ENCODE data around the gene EPHB1.

The EPHB1 gene

DNA sequence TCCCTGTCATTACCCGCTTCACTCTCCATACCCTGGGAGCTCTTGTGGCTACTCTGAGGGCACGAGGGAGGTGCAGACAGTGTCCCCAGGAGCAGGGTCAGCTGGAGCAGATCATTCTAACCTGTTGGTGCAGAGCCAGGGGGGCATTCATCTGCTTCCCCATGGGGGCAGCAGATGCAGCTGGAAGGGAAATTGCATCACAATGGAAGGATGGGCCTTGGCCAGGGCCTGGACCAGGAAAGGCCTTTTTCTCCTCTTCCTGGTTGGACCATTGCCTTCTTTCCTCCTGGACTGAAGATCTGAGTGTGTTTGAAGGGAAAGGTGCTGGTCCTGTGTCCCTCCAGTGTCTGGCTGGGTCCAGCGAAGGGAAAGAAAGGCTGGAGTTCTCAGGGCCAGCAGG, 55.7 kb downstream of the EPHB1 start:
- no peak for DNase-seq (ENCODE audit: low read depth)

- DNase-seq (ENCODE audit: low read depth) = no peak
These were observed 57.1 kb downstream of the EPHB1 start for GRCh38 chr3:134852132-134852531.

GRCh38 chr3:134852893-134853351, 57.9 kb downstream of the EPHB1 start:
- no peak for DNase-seq (ENCODE audit: low read depth)

- DNase-seq (ENCODE audit: low read depth) = no peak
These were observed 59.2 kb downstream of the EPHB1 start for GRCh38 chr3:134854254-134854653.

- no peak for DNase-seq (ENCODE audit: low read depth)
These were observed 62.3 kb downstream of the EPHB1 start for GRCh38 chr3:134857356-134857755.

DNA sequence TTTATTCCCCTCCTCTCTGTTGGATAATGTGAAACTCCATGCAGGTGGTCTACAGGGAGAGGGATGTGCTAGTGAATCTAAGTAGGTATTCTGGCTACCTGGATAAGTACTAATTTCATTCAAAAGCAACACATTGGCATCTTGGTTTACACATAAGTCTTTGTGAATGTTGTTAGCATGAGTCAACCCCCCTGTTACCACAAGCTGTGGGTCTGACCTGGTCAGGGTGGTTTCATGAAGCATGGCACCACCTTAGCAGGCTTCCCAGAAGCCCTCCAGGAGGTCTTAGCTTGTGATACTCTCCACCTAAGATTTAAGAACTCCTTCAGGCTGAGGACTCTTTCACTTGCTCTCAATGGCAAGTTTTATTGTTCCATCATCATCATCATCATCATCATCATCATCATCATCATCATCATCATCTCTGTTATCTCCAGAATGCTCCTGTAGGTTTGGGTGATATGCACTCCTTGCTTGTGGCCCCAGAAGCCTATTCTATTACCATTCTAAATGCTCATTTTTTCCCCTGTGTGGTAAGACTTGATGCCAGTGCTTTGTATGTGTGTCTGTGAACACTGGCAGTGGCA, 62.8 kb downstream of the EPHB1 start:
- no peak for DNase-seq (ENCODE audit: low read depth)

GRCh38 chr3:134858441-134859035, 63.5 kb downstream of the EPHB1 start:
- no peak for DNase-seq (ENCODE audit: low read depth)

GRCh38 chr3:134859341-134859740, 64.3 kb downstream of the EPHB1 start:
- DNase-seq (ENCODE audit: low read depth) = no peak

- DNase-seq (ENCODE audit: low read depth) = no peak
These were observed 65.1 kb downstream of the EPHB1 start for GRCh38 chr3:134860141-134860540.

- DNase-seq (ENCODE audit: low read depth) = no peak
These were observed 68.9 kb downstream of the EPHB1 start for GRCh38 chr3:134863915-134864314.

- no peak for DNase-seq (ENCODE audit: low read depth)
These were observed 69.6 kb downstream of the EPHB1 start for GRCh38 chr3:134864636-134865035.

GRCh38 chr3:134867277-134867676, 72.2 kb downstream of the EPHB1 start:
- no peak for DNase-seq (ENCODE audit: low read depth)

GRCh38 chr3:134869153-134869726, 74.2 kb downstream of the EPHB1 start:
- no peak for DNase-seq (ENCODE audit: low read depth)

DNA sequence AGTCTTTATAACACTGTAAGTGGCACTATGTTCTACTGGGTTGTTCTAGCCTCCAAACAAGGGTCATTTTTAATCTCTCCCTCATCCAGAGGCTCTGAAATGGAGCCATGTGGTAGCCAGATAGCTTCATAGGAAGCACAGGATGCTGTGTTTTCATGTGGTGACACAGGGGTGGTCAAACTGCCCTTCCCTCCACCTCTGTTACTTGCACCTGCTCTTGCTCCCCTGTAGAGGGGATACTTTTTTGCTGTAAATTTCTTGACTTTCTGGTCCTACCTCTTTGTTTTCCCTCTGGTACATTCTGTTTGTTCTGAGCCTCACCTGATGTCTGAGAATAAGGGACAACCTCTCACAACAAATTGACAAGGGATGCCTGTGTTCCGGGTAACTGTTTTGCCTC, 76.8 kb downstream of the EPHB1 start:
- DNase-seq (ENCODE audit: low read depth) = no peak

- no peak for DNase-seq (ENCODE audit: low read depth)
These were observed 77.7 kb downstream of the EPHB1 start for GRCh38 chr3:134872440-134873388.

DNA sequence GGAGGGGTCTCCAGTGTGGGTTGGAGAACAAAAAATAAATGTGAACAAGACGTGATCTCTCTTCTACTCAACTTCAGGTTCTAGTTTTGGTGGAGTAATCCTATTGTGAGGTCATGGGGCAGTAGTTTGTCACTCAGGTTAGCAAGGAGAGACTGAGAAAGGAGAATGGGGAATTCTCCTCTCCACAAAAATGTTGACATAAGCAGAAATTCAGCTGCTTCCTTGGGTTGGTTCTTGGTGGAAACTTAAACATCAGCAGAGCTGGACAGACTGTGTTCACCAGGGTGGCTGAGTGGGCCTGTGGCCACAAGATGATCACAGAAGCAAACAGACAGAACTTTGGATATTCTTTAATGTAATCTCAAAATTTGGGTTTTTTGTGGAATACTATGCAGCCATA, 78.7 kb downstream of the EPHB1 start:
- no peak for DNase-seq (ENCODE audit: low read depth)

DNA sequence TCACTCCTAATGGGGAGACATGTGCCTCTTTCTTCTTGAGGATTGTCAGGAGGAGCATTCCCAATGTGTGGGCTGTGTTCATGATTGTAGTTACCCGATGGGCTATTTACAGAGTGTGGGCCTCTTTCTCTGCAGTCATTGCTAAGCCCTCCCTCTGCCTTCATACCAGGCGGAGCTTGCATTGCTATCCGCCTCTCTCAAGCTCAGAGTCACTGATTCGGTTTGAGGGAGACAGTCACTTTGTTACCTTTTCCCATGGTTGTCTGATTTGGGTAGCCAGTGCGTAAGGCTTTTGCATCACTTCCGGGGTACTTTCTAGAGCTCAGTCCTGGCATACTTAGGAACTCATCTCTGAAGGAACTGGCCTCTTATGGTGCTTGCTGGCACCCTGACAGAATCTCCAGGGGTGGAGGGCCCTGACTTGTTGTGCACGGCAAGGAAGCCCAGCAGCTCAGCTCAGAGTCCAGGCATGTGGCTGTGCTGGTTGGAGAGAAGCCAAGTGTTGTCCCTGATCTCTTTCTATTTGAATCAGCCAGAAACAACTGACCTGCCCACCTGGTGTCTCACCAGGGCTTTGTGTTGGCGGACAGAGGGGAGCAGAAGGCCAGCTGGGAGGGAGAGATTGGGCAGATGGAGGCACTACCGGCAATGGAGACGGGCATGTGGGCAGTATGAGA, 79.8 kb downstream of the EPHB1 start:
- DNase-seq (ENCODE audit: low read depth) = no peak

GRCh38 chr3:134876836-134877235, 81.8 kb downstream of the EPHB1 start:
- no peak for DNase-seq (ENCODE audit: low read depth)

DNA sequence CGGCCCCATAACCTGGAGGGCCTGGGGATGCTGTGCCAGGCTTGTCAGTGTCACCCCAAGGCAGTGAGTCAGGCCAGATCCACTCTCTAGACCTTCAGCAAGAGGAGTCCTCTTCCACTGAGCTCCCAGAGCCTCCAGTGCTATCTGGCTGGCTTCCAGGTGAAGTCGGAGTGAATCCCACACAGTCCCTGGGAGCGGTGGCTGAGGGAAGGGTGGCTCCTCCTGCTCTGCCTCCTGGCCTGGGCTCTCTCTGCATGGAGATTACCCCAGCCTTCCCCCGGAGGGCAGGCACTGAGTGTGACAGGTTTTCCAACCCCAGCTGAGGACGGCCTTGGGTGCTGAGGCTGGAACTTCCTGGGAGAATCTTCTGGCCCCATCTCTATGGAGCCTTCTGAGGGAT, 82.7 kb downstream of the EPHB1 start:
- no peak for DNase-seq (ENCODE audit: low read depth)

- no peak for DNase-seq (ENCODE audit: low read depth)
These were observed 84.9 kb downstream of the EPHB1 start for GRCh38 chr3:134879990-134880389.

GRCh38 chr3:134880431-134880830, 85.4 kb downstream of the EPHB1 start:
- no peak for DNase-seq (ENCODE audit: low read depth)

DNA sequence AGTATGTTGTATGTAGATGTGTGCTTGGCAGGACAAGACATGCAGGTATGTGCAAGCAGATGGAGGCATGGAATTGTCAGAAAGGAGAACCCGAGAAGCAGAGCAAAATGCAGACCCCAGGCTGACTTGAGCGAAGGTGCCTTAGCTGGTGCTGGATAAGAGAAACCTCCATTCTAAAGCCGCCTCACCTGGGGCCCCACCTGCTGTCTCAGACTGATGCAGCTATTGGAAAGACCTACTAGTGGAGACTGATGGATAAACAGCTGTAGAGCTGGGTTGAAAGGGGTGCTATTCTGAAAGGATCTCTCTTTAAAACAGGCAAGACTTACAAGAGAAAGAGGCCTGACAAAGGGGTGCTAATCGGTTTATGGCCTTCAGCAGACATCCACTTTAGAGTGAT, 86.2 kb downstream of the EPHB1 start:
- no peak for DNase-seq (ENCODE audit: low read depth)

All from activated T-cell treated with anti-CD3 and anti-CD28 coated beads for 24 hours (primary cell).